ENCODE data around the gene GDI2. TPM values are rescaled to one million over a fixed set of nuclear protein-coding genes. Genes with fewer than 3 reads are reported as not detected.

GDI2 gene
- total RNA-seq, 2 donors from 2014 or later, result 141 to 209 TPM

DNA sequence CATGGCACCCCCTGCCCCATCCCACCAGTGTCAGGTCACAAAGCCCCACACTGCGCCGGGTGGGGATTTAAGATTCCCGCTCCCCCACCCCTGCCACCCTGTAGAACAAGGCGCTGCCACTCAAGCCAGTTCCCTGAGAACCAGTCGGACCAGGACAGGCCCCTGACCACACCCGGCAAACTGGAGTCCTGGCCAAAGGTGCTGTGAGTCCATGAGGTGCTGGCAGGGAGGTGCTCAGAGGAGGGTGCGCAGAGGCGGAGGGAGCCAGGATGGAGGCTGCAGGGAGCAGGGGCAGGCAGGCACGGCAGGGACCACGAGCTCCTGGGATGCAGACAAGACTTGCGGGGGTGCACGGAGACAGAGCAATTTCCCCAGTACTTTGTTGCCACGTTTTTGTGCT is 19.7 kb upstream of the GDI2 start:
- Histone ChIP-seq H3K4me1 (ENCODE audit: control insufficient read depth in 1 of 2, low read depth in 2 of 2) (no peaks in the 10 kb centered on the region), H3K27me3 (replicated peaks; ENCODE audit: insufficient read depth) (no peaks in the 10 kb centered on the region), H3K9me3 (no peaks in the 10 kb centered on the region), H3K27ac (no peak overlapping the region), H3K4me3 (no peak overlapping the region), H3K36me3 (no peaks in the 10 kb centered on the region)
- ATAC-seq (ENCODE audit: insufficient number of reproducible peaks, low FRiP score, low read depth) (no peak), DNase-seq (ENCODE audit: low spot score) (no peak)
- TF ChIP-seq, protein P1, sequence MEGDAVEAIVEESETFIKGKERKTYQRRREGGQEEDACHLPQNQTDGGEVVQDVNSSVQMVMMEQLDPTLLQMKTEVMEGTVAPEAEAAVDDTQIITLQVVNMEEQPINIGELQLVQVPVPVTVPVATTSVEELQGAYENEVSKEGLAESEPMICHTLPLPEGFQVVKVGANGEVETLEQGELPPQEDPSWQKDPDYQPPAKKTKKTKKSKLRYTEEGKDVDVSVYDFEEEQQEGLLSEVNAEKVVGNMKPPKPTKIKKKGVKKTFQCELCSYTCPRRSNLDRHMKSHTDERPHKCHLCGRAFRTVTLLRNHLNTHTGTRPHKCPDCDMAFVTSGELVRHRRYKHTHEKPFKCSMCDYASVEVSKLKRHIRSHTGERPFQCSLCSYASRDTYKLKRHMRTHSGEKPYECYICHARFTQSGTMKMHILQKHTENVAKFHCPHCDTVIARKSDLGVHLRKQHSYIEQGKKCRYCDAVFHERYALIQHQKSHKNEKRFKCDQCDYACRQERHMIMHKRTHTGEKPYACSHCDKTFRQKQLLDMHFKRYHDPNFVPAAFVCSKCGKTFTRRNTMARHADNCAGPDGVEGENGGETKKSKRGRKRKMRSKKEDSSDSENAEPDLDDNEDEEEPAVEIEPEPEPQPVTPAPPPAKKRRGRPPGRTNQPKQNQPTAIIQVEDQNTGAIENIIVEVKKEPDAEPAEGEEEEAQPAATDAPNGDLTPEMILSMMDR (IDR thresholded peaks at IDR 0.05), result no peak

DNA sequence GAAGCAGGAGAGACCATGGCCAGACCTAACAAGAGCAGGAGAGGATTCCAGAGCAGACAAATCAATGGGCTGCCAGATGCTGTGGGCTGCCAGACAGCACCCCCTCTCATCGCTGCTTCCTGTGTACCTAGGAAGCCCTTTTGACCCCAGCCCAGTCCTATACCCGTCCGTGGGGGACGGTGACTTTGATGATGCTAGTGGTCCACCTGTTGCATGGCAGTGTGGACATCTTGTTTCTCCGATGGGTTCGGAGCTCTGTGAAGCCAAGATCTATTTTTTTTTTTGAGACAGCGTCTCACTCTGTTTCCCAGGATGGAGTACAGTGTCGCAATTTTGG is 18.2 kb upstream of the GDI2 start:
- Histone ChIP-seq H3K27ac (no peak overlapping the region), H3K4me3 (no peak overlapping the region), H3K4me1 (ENCODE audit: control insufficient read depth in 1 of 2, low read depth in 2 of 2) (no peaks in the 10 kb centered on the region), H3K36me3 (no peaks in the 10 kb centered on the region), H3K27me3 (replicated peaks; ENCODE audit: insufficient read depth) (no peaks in the 10 kb centered on the region), H3K9me3 (no peaks in the 10 kb centered on the region)
- ATAC-seq (ENCODE audit: insufficient number of reproducible peaks, low FRiP score, low read depth) (no peak), DNase-seq (ENCODE audit: low spot score) (no peak)
- TF ChIP-seq, protein P1 (IDR thresholded peaks at IDR 0.05), result no peak

DNA sequence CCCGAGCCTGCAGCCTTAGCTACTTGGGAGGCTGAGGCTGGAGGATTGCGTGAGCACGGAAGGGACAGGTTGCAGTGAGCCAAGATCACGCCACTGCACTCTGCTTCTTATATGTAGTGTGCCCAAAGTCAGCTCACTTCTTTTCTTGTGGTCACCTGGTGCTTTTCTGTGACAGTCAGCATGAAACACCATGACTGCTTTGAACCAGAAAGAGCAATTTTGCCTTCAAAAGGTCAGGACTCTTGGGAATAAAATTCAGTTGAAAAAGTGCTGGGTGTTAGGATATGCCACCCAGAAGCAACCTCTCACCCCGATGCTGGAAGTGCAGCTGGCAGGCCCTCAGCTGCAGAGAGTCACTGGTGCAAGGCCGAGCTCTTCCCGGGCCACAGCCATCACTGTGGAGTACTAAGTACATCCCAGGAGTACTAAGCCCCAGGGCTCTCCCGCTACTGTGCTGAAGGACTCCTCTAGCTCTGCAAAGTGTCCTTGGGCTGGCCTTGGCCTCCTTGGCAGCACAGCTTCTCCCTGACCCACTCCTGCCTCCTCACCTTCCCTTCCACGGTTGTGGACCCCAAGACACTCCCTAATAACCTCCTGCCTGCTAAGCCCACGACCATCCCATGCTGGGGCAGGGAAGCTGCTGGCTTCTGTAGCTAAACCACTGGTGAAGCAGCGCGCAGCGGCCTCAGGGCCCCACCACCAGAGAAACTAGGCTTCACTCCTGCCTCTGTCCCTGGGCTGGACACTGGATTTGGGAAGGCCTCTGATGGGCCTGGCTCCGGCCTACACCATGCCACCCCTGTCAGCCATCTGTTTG is 17.6 kb upstream of the GDI2 start:
- Histone ChIP-seq H3K27me3 (replicated peaks; ENCODE audit: insufficient read depth) (no peaks in the 10 kb centered on the region), H3K27ac (no peak overlapping the region), H3K4me1 (ENCODE audit: control insufficient read depth in 1 of 2, low read depth in 2 of 2) (no peaks in the 10 kb centered on the region), H3K4me3 (no peak overlapping the region), H3K9me3 (no peaks in the 10 kb centered on the region), H3K36me3 (no peaks in the 10 kb centered on the region)
- TF ChIP-seq, protein P1 (IDR thresholded peaks at IDR 0.05), result no peak
- DNase-seq (ENCODE audit: low spot score) (no peak), ATAC-seq (ENCODE audit: insufficient number of reproducible peaks, low FRiP score, low read depth) (no peak)

DNA sequence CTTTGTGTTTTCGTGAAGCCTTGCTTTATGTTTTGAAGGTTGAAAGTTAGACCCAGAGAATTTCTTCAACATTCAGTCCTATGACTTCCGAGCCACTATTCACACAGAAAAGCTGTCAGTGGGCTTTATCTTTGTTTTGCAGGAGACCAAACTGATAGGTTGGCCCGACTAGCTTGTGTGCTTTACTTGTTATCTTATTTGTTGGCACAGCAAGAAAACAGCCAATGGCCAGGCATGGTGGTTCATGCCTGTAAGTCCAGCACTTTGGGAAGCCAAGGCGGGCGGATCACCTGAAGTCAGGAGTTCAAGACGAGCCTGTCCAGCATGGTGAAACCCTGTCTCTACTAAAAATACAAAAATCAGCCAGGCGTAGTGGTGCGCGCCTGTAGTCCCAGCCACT is 16.0 kb upstream of the GDI2 start:
- DNase-seq (ENCODE audit: low spot score) (no peak), ATAC-seq (ENCODE audit: insufficient number of reproducible peaks, low FRiP score, low read depth) (no peak)
- H3K27ac ChIP-seq, result no peak overlapping the region

DNA sequence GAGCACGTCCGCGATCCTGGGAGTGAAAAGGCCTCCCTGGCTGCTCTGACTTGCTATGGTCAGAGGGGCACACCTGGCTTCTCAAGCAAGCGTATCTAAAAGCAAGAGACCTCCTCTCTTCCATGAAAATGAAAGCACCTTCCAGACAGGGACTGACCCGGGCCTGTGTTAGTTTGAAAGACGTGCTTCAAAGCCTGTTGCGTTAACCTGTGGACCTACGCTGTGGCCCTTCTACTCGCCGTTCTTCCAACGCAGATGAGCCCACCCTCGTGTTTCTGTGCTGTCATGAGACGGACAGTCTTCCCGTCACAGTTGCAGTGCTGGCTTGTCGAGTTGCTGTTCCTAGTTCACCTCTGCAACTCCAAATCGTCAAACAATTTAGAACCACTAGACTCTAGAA is 15.5 kb upstream of the GDI2 start:
- no peak overlapping the region for H3K27ac ChIP-seq
- H3K9me3 ChIP-seq, result no peaks in the 10 kb centered on the region
- no peaks in the 10 kb centered on the region for H3K36me3 ChIP-seq
- no peaks in the 10 kb centered on the region for H3K4me1 ChIP-seq (ENCODE audit: control insufficient read depth in 1 of 2, low read depth in 2 of 2)
- TF ChIP-seq, protein P1 (IDR thresholded peaks at IDR 0.05), result no peak
- no peak overlapping the region for H3K4me3 ChIP-seq
- DNase-seq (ENCODE audit: low spot score) (no peak), ATAC-seq (ENCODE audit: insufficient number of reproducible peaks, low FRiP score, low read depth) (no peak)
- H3K27me3 ChIP-seq (replicated peaks; ENCODE audit: insufficient read depth), result no peaks in the 10 kb centered on the region

More for the DNA sequence above, 16.0 kb upstream of the GDI2 start:
- Histone ChIP-seq H3K9me3 (no peaks in the 10 kb centered on the region), H3K27me3 (replicated peaks; ENCODE audit: insufficient read depth) (no peaks in the 10 kb centered on the region), H3K4me1 (ENCODE audit: control insufficient read depth in 1 of 2, low read depth in 2 of 2) (no peaks in the 10 kb centered on the region), H3K36me3 (no peaks in the 10 kb centered on the region), H3K4me3 (no peak overlapping the region)
- TF ChIP-seq, protein P1 (IDR thresholded peaks at IDR 0.05), result no peak

Measured in thoracic aorta (tissue), 2 donors.